HG02852 (cell line): Measurements from ENCODE around the gene ZNF622.
"Not testable (repeated sequence)": the region's sequence is repeated elsewhere in the genome, so short reads cannot be mapped to it uniquely, and the experiment has no call there.

ENCODE experiments used
- ATAC-seq: cut with Tn5 transposase; IDR thresholded peaks from one replicate; pipeline ENCODE4 v1.9.1; 2021; ENCODE audit warnings: mild to moderate bottlenecking, moderate library complexity; ENCODE audit not compliant: unreplicated experiment

ZNF622 gene

DNA sequence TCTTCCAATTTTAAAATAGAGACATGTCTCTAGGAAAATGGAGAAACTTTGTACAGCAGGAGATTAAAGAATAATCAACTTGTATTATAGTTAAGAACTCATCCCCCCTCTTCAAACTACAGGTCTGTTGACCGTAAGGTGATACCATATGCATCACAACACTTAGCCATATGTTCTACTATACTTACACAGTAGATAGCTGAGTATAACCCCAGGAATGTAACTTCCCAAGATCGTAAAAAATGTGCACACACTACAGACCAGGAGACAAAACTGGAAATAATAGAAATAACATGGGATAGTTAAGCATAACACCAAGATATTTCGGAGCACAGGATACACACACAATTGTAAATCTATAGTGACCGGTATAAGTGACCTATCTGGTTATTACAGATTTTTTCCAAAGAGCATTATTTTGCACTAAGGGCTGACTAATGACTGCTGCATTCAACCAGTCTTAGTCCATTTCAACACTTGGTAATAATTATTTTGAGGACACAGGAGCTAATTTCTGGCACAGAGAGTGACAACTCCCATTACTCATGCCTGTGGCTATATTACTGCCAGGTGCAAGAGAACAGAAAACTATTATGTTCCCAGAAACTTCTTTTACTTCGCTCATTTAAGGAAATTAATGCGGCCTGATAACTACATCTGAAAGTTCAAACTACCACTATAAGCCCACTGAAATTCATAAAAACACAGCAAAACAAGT is 15.4 kb upstream of the ZNF622 start:
- no peak for ATAC-seq

DNA sequence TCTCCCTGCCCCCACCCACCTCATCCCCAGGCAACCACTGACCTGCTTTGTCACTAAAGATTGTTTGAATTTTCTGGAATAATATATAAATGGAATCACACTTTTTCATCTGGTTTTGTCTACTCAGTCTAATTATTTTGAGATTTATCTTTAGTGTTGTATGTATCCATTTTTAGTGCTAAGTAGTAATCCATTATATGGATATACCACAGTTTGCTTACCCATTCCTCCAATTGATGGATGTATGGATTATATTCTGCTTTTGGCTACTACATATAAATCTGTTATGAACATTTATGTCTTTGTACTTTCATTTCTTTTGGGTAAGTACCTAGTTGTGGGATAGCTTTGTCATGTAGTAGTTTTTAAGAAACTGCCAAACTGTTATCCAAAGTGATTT is 14.5 kb upstream of the ZNF622 start:
- ATAC-seq: no peak

DNA sequence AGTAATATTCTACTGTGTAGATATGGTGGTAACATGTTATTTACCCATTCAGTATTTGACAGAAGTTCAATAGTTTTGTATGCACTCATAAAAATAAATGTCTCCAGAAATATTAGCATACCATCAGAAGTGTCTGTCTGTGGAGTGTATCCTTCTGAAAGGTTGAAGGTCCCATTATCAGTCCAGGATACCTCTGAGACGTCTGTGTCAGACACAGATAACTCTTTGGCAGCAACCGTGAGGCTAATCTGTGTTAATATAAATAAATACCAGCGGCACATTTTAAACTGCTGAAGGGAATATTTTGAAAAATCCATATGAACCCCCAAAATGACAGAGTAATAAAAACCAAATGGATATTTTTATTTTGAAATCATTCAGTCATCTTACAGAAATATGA is 11.9 kb upstream of the ZNF622 start:
- no peak for ATAC-seq

DNA sequence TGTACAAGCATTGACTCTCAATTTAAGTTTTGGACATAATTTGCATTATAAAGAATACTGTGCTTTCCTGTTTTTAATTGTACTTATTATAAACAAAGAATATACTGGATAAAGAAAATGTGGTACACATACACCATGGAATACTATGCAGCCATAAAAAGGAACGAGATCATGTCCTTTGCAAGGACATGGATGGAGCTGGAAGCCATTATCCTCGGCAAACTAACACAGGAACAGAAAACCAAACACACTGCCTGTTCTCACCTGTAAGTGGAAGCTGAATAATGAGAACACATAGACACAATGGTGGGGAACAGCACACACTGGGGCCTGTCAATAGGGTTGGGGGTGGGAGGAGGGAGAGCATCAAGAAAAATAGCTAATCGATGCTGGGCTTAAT is 10.8 kb upstream of the ZNF622 start:
- ATAC-seq: not testable (repeated sequence)

DNA sequence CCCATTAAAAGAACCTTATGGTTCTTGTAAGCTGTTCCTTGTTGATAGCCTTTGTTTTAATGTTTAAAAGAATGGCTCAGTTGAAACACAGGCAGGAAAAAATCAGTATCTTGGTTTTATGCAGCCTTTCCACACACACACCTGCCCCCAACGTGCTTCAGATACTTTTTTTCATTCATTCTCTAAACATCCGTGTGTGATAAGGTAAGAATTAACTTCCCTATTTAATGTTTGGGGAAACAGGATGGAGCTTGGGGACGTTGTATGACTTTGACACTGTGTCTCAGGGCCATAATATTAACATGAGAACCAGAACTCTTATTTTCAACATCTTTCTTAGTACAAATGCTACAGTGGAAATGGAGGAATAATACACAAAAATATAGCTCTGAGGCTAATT is 5.8 kb upstream of the ZNF622 start:
- ATAC-seq: no peak

DNA sequence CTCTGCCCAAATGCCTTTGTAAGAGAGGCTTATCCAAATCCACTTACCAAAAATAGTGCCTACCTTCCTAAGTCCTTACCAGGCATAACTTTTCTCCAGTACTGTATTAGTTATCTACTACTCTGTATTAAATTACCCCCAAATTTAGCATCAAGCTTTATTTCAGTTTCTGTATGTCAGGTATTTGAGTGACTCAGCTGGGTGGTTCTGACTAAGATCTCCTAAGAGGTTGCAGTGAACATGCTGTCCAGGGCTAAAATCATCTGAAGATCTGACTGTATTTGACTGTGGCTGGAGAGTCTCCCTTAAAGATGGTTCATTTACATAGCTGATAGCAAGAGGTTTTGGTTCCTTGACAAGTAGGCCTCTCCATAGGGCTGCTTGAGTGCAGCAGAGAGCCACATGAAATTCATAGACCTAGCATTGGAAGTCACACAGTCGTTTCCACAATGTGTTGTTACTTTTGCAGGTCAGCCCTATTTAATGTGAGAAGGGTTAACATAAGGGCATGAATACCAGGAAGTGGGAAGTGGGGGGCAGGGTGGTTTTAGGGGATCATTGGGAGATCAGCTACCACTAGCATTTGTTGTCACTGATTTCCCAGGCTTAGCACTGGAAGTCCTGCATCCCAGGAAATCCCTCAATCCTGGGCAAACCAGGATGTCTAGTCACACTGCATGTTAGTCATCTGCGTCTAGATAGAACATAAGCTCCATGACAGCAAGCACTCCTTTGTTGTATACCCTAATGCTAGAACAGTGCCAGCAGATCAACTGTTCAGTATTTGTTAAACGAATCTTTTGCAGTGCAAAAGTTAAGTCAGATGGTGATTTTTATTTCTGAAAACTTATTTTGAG is 2.0 kb upstream of the ZNF622 start:
- ATAC-seq: peak; percentile 80

DNA sequence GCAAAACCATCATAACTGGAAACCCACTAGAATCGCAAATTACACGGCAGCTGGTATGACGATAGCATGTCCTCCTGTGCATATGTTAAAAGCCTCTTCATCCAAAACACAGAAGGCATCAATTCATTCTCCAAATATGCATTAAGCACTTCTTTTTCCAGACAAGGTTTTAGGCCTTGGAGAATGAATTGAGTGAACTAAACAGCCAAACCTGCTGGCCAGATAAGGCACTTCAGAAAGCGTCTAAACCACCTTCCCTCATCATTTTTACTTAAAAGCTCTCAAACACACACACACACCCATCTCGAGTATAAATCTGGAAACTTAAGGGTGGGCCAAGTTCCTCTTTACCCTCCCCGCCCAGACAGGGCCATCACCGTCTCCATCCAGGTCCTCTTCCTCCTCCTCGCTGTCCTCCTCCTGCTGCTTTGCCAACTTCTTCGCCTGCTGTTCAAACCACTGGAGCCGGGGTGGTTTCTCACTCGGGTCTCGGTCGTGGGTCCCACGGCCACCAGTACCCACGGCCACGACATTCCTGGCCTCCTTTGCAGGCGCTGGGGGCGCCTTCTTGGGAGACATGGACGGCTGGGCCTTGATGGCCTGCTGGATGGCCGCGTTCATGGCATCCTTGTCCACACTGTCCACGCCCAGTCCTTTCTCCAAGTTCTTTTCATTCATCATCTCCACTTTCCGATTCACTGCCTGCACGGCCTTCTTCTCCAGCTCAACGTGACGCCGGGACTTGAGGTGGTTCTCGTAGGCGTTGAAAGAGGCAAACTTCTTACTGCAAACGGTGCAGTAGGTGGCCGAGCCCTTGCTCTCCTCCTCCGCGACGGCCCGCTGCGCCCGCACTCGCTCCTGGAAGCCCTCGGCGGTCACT is 696 bp downstream of the ZNF622 start:
- no peak for ATAC-seq

DNA sequence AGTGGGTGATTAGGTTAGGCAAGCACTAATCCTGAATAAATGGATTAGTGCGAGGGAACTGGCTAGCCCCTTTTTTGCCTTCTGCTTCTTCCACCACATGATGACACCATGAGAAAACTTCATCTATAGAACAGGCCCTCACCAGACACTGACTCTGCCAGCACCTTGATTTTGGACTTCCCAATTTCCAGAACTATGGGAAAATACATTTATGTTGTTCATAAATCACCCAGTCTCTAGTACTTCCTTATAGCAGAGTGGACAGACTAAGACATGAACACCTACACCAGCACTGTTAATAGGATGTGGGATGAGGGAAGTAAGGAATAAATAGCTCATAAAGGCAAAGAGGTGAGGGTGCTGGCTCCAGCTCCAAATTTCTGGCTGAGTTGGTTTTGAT is 1.4 kb downstream of the ZNF622 start:
- no peak for ATAC-seq

DNA sequence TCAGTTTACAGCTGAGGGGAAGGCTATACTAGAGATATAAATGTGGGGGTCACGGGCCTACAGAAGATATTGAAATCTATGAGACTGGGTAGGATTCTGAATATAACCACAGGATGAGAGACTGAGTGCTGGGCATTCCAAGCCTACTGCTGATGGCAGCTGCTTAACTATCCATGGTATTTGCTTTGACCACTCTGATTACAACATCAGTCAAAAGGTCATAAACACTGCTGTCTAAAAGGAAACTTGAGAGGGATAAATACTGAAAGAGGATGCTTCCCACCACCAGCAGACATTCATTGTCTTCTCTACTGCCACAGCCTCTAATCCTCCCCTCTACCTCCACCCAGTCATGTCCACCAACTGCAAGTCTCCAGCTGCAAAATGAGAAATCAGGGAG is 3.8 kb downstream of the ZNF622 start:
- ATAC-seq: no peak

DNA sequence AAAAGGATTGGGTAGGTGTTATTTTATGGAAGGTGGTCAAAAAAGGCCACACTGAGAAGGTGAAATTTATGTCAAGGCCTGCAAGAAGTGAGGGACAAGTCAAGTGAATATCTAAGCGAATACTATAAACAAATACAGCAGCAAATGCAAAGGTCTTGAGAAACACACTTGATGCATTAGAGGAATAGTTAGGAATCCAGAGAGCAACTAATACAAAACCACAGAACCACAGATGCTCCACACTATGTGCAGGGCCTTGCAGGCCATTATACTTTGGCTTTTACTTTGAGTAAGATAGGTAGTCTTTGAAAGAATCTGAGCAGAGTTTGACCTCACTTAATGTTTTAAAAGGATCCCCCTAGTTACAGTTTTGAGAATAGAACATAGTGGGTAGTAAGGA is 4.6 kb downstream of the ZNF622 start:
- ATAC-seq: no peak

DNA sequence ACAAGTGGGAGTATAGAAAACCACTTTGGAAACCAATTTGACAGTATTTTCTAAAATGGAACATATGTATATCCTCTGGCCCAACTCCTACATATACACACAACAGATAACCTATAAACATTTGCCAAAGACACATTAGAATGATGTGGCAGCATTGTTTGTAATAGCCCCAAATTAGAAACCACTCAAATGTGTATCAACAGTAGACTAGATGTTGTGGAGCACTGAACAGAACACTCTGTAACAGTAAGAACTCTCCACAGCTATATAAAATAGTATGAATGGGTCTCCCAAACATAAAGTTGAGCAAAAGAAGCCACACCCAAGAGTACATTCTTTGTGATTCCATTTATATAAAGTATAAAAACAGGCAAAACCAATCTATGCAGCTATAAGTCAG is 6.1 kb downstream of the ZNF622 start:
- no peak for ATAC-seq

DNA sequence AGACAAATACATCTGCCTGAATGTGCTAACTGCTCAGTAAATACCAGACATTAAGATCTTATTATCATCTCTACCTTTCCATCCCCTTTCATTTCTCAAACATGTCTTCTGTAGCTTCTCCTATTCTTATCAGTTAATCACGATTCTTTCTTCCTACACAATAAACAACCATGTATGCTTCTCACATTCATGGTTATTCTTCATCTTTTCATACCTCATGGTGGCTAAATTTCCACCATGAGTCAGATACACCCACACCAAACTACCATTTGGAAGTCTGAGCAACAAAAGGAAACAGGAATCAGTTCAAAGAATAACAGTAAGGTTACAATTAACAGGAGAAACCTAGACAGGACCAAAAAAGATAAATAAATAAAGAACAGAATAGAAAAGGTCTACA is 7.7 kb downstream of the ZNF622 start:
- no peak for ATAC-seq

DNA sequence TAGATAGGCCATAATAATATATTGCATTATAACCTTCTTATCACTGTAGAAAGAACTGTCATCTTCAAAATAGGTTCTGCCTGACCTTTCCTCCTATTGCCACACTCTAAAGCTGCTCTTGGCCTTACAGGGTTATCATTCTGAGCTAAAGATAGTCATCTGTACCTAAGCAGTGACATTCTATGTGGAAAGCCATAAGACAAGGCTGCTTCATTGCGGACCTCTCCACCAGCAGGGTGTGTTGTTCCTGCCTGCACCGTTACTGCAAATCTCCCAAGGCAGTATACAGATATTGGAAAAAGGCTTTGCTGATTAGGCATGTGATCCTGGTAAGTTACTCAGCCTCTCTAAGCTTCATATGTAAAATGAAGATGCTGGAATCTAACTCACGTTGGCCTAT is 8.1 kb downstream of the ZNF622 start:
- no peak for ATAC-seq

DNA sequence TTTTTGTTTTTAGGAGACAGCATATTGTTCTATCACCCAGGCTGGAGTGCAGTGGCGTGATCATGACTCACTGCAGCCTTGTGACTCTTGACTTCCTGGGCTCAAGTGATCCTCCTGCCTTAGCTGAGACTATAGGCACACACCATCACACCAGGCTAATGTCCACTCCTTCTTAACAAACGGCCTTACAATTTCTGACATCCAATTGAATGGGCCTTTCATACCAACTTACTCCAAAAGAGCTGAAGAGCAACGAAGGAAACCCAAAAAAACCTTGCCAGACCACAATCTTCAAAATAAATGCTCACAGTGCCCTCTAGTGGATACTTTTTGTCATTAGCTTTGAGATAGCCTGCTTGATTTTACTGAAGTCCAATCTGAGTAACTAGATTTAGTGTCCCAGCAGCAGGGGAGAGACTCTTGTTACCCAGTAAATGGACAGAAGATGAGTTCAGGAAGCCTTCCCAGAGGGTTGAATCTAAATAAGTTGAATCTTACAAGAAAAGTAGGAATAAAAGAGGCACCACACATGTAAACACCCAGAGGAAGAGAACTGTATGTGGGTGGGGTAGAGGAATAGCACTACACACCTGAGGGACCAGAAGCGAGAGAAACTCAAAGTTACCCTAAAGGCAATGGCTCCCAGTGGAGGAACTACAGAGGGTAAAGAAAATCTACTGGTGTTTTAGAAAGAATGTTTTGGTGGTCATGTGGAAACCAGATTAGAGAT is 9.3 kb downstream of the ZNF622 start:
- peak; percentile 73 for ATAC-seq

DNA sequence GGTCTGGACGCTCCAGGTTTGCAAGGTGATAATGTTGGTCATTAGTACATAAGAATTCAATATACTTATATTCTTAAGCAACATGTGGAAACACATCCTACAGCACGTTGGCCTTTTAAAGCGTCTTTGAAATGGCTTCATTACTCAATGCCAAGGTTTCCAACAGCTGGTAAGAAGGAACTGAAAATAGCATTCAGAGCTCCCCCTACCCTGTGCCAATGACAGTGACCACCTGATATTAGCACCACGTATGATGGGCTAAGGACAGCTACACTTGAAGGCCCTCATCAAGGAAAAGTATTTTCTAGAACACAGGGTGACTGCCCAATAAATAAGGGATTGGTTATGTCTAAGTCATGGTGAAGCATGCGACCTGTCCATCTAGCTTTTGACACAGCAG is 9.9 kb downstream of the ZNF622 start:
- ATAC-seq: no peak

DNA sequence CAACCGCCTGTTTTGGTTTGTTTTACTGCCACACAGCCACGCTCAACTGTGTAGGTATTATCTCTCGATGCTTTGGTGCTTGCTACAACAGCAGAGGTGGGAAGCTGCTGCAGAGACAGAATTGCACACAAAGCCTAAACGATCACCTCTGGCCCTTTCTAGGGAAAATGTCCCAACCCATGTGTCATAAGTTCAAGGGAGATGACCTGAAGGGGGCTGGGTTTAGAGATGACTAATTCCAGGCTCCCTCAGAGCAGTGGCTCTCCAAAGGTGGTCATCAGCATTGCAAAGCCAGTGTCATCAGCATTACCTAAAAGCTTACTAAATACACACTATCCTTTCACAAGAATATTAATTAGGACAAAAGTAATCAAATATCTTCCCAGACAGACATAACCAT is 10.9 kb downstream of the ZNF622 start:
- no peak for ATAC-seq

DNA sequence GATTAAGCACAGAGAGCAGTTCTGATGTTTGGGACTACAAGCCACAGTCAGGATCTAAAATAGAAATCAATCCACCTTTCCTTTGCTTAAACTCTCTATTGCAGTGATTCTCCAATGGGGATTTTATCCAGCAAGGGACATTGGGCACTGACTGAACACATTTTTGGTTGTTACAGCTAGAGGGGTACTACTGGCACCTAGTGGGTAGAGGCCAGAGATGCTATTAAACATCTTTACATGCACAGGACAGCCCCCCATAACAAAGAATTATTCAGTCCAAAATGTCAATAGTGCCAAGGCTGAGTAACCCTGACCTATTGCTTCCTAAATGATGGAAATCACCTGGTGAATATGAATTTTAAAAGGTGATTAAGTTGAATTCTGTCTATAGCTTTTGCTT is 12.0 kb downstream of the ZNF622 start:
- no peak for ATAC-seq

DNA sequence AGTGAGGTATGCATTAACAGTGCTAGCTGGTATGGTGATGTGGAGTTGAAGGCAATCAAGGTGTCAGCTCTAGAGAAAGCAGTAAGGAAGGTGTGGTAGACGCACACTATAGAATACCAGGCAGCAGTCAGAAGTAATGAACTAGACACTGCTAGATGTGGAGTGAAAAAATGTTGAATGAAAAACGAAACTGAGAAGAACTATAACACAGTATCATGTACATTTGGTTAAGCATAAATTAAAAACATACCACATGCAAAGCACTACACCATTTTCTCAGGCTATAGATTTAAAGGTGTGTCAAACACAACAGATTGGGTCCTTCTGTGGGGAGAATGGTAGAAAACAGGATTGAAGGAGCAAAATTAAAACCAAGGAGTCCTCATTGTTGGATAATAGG is 15.4 kb downstream of the ZNF622 start:
- ATAC-seq: peak; percentile 66

DNA sequence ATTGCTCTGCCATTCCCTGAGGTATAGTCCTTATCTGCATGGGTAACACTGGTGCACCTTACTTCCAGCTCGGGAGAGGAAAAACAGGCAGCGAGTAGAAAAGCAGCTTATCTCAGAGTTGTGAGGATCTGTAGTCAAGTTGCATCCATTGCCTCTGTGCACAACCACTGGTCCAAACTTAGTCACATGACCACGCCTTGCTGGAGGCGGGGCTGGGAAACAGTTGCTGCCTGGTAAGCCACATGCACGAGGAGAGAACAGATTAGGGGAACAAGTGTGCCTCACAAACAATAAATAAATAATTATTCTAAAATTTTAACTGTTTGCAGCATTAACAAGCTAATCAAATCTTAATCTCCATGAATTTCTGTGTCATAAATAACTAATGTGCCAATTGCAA is 18.6 kb downstream of the ZNF622 start:
- no peak for ATAC-seq

DNA sequence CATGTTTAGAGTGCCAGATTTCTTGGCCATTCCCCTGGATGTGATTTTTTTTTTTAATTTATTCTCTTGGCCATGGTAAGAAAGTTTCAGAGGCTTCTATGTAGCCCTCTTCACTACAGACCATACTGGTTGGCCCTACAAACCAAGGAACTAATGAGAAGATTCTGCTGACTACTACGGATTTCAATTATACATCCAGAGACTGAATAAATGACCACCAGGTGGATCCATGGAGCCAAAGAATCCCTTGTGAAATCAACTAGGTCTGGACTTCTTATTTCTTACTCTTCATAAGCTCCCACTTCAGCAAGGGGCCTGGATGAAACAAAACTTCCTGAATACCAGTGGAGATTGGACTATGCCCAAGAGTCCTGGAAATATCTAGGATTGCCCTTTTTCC is 27.6 kb downstream of the ZNF622 start:
- no peak for ATAC-seq
